GM03348 (cell line): ENCODE measurements around the gene SLC35G6.

Experiments
- DNase-seq: peaks from one replicate; pipeline ENCODE4 v3.0.0; 2012; ENCODE audit warnings: low spot score

SLC35G6 gene

DNA sequence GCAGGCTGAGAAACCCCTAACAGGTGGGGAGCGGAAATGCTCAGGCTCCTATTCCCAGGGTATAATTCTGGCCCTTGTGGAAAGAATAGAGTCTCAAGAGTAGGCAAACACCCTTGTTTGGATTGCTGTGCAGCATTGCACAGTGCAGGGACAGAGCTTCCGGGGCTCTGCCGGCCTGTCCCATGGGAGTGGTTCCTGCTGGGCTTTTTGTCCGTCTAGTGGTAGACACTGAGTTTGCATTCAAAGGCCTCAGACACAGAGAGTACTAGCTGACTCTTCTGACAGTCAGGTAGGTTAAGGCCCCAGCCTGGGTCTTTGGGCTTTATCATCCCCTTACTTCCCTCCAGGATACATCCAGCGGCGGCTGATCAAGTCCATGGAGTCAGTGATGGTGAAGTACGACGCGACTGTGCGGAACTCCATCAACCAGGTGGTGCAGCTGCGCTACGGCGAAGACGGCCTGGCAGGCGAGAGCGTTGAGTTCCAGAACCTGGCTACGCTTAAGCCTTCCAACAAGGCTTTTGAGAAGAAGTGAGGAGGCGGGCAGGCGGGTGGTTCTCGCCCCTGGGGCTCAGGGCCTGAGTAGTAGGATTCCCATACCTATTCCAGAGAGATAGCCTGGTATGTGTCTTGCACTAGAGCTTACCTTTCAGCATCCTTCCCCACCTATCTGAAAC lies 21.1 kb downstream of the SLC35G6 start:
- no peak for DNase-seq

DNA sequence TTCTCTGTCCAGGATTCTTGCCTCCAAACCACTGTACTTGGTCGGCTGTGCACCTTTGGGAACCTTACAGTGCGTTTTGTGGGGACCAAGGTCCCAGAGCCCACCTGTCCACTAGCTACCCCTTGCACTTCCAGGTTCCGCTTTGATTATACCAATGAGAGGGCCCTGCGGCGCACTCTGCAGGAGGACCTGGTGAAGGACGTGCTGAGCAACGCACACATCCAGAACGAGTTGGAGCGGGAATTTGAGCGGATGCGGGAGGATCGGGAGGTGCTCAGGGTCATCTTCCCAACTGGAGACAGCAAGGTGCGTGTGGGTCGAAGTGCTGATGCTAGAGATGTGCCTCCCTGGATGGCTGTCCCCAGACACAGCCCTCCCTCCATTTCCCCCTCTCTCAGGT lies 21.7 kb downstream of the SLC35G6 start:
- no peak for DNase-seq

DNA sequence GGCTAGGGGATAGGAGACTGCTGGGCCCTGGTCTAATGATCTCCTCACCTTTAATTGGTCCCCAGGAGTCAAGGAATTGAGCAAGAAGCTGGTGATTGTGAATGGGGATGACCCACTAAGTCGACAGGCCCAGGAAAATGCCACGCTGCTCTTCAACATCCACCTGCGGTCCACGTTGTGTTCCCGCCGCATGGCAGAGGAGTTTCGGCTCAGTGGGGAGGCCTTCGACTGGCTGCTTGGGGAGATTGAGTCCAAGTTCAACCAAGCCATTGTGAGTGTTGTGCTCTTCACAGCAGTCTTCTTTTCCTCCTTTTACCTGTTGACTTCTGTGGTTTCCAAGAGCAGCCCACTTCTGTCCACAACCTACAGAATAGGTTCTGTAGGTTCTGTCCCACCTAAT lies 22.3 kb downstream of the SLC35G6 start:
- DNase-seq, result no peak

DNA sequence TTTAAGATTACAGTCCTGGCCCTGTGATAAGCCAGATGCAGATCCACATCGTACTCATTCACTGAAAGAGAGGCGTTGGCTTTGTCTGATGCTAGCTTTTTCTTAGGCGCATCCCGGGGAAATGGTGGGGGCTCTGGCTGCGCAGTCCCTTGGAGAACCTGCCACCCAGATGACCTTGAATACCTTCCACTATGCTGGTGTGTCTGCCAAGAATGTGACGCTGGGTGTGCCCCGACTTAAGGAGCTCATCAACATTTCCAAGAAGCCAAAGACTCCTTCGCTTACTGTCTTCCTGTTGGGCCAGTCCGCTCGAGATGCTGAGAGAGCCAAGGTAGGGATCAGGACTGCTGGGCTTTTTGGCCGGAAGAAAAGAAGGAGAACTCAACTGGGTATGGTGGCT lies 26.9 kb downstream of the SLC35G6 start:
- DNase-seq, result no peak

DNA sequence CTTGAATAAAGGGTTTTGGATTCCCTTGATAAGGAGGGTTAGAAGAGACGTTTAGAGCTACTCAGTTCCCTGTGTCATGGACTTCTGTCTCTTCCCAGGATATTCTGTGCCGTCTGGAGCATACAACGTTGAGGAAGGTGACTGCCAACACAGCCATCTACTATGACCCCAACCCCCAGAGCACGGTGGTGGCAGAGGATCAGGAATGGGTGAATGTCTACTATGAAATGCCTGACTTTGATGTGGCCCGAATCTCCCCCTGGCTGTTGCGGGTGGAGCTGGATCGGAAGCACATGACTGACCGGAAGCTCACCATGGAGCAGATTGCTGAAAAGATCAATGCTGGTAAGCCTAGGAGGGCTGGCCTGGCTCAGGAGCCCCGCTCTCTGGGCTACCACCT lies 27.6 kb downstream of the SLC35G6 start:
- no peak for DNase-seq

DNA sequence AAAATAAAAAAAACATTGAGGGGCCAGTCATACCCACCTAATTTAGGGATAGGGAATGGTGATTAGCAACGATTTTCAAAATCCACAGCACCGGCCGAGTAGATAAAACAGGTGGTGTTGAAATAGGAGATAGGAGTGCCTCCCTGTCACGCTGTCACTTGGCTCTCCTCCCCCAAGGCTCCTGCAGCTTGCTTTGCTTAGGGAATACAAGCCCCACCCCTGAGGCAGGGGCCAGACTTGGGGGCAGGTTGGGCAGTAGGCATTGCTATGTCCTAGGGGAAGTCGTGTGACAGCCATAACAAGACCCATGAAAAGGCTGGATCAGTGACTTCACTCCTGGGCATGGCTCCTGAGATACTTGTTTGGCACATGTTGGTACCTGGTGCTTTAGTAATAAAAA lies 28.7 kb downstream of the SLC35G6 start:
- DNase-seq, result no peak

DNA sequence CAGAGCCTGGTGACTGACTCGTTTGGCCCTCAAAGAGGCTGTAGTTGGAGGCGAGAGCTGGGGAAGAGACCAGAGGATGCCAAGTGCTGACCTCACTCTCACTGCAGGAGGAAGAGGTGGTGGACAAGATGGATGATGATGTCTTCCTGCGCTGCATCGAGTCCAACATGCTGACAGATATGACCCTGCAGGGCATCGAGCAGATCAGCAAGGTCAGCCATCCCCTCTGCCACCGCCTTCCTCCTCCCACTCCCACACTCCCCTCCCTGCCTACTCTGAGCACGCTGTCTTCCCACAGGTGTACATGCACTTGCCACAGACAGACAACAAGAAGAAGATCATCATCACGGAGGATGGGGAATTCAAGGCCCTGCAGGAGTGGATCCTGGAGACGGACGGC lies 29.9 kb downstream of the SLC35G6 start:
- no peak for DNase-seq

DNA sequence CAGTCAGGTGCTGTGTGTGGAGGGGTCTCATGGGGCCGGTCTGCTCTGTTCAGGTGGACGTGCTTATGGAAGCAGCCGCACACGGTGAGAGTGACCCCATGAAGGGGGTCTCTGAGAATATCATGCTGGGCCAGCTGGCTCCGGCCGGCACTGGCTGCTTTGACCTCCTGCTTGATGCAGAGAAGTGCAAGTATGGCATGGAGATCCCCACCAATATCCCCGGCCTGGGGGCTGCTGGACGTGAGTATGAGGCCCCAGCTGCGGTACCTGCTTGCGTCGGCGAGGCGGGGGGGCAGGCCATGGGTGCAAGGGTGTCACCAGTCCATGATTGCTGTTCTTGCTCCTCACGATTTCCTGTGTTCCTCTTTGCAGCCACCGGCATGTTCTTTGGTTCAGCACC lies 30.9 kb downstream of the SLC35G6 start:
- no peak for DNase-seq

DNA sequence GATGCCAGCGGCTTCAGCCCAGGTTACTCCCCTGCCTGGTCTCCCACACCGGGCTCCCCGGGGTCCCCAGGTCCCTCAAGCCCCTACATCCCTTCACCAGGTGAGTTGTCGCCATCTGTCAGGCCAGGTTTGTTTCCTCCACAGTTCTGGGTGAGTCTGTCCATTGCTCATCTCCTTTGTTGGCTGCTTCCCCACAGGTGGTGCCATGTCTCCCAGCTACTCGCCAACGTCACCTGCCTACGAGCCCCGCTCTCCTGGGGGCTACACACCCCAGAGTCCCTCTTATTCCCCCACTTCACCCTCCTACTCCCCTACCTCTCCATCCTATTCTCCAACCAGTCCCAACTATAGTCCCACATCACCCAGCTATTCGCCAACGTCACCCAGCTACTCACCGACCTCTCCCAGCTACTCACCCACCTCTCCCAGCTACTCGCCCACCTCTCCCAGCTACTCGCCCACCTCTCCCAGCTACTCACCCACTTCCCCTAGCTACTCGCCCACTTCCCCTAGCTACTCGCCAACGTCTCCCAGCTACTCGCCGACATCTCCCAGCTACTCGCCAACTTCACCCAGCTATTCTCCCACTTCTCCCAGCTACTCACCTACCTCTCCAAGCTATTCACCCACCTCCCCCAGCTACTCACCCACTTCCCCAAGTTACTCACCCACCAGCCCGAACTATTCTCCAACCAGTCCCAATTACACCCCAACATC lies 31.7 kb downstream of the SLC35G6 start:
- DNase-seq, result no peak

DNA sequence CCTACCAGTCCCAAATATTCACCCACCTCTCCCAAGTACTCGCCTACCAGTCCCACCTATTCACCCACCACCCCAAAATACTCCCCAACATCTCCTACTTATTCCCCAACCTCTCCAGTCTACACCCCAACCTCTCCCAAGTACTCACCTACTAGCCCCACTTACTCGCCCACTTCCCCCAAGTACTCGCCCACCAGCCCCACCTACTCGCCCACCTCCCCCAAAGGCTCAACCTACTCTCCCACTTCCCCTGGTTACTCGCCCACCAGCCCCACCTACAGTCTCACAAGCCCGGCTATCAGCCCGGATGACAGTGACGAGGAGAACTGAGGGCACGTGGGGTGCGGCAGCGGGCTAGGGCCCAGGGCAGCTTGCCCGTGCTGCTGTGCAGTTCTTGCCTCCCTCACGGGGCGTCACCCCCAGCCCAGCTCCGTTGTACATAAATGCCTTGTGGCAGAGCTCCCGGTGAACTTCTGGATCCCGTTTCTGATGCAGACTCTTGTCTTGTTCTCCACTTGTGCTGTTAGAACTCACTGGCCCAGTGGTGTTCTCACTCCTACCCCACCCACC lies 32.7 kb downstream of the SLC35G6 start:
- DNase-seq, result no peak

DNA sequence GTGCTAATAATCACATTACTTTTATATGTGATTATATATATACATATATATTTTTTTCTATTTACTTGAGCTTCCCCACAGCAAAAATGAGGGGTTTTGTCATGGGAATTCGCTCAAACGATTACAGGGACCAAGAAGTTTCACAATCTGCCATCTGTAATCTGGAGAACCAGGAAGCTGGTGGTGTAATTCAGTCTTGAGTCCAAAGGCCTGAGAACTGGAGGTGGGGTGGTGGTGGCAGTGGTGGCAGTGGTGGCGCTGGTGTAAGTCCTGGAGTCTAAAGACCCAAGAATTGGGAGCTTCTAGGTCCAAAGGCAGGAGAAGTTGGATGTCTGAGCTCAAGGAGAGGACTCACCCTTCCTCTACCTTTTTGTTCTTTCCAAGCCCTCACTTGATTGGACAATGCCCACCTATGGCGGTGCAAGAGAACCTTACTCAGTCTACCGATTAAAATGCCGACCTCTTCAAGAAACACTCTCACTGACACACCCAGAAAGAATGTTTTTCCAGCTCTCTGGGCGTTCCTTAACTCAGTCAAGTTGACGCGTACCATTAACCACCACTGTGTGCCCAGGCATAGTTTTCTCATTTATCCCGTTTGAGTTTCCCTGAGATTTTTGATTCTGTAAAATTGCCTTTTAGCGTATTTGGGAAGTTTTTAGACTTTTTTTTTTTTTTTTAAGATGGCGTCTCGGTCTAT lies 34.8 kb downstream of the SLC35G6 start:
- DNase-seq, result no peak

DNA sequence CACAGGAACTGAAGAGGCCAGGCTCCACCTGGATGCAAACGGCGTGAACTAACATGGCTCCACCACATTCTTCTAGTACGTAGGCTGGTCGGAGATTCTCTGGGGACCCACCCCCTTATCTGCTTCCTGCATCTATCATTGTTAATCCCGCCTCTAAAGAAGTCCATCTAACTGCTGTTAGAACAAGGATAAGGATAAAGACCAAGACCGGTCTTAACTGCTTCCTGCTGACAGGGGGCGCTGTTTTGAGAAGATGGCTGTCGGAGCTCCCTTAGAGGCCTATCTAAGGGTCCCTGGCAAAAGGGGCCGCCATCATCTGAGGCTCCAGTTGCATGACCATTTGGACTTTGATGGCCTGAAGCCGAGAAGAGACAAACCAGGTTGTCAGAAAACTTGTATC lies 41.8 kb downstream of the SLC35G6 start:
- DNase-seq, result no peak

DNA sequence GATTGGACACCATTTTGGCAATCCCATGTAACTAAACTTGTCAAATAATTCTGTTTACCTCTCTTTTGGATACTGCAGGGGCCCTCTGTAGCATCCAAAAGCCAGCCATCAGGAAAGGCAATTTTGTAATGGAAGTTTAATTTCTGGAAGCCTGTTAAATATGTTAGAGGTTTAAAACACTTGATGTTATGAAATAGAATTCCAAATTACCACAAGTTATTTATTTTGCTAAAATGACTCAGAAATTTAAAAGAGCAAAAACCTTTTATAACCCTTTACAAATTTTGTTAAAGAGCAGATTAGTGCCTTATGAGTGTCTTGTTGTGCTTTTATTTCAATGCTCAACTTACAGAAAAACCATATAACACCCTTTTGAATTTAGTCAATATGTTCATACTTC lies 47.6 kb downstream of the SLC35G6 start:
- no peak for DNase-seq

DNA sequence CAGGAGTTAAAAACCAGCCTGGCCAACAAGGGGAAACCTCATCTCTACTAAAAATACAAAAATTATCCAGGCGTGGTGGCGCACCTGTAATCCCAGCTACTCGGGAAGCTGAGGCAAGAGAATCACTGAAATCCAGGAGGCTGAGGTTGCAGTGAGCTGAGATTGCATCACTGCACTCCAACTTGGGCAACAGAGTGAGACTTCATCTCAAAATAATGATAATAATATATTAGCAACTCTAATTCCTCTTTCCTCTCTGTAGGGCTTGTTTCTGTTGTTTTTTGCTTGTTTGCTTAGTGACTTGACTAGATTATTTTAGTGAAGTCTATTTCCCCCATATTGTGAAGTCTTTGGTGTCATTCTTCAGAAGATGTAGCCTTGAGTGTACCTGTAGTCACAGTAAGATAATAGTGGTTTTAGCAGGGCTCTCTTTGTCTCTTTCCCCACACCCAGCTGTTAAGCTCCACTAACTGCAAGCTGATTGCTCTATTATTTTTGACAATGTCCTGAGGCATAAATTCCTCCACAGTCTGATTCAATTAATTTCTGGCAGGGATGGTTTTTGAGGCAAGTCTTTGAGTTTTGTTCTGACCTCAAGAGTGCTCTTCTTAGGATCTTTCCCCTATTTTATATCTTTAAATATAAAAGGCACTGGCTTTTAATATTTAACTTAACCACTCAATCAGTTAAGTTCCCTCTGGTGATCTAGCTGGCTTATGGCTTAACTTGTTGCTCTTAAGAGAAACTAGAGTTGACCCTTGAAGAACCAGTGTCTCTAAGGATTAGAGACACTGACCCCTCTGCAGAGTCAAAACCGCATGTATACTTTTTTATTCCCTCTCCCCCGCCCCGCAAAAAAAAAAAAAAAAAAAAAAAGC lies 49.0 kb downstream of the SLC35G6 start:
- no peak for DNase-seq
